MG63 (cell line): ENCODE data around the gene DENND4C. TPM values are rescaled to one million over a fixed set of nuclear protein-coding genes. Genes with fewer than 3 reads are reported as not detected.
"Not testable (repeated sequence)": the region's sequence is repeated elsewhere in the genome, so short reads cannot be mapped to it uniquely, and the experiment has no call there.

Source experiments
- DNase-seq: peaks from one replicate; pipeline ENCODE4 v3.0.0-alpha.2; 2020
- H3K27me3 ChIP-seq: fragments of 250-450 bp; sonication (Bioruptor Pico); 2 replicates; pipeline ENCODE4 v1.5.1; 2020; ENCODE audit warnings: mild to moderate bottlenecking, moderate library complexity
- H3K36me3 ChIP-seq: fragments of 250-450 bp; sonication (Bioruptor Pico); 2 replicates; pipeline ENCODE4 v1.5.1; 2020; ENCODE audit warnings: mild to moderate bottlenecking, moderate library complexity
- H3K4me3 ChIP-seq: fragments of 250-450 bp; sonication (Bioruptor Pico); 2 replicates; pipeline ENCODE4 v1.5.1; 2020; ENCODE audit warnings: mild to moderate bottlenecking, moderate library complexity
- H3K9me3 ChIP-seq: fragments of 250-450 bp; sonication (Bioruptor Pico); 2 replicates; pipeline ENCODE4 v1.5.1; 2020; ENCODE audit warnings: mild to moderate bottlenecking, moderate library complexity
- total RNA-seq: library from RNA; depleted of rRNA; stranded (reverse); fragments of >200 nt; shearing (Covaris generic); gene quantifications from 2 replicates; pipeline ENCODE4 v1.2.3, GENCODE V29; 2014; ENCODE audit warnings: low replicate concordance

Gene DENND4C
- total RNA-seq, 1 experiment from 2014 or later = 26.8 TPM

DNA sequence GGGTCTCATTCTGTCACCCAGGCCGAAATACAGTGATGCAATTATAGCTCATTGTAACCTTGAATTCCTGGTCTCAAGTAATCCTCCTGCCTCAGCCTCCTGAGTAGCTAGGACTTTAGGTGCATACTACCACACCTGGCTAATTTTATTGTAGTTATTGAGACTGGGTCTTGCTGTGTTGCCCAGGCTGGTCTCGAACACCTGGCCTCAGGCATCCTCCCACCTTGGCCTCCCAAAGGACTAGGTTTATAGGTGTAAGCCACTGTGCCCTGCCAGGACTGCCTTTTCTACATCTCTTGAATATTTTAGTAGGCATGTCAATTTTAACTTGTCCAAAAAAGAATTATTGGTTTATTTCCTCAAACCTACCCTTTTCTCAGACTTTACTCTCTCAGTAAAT is 16.9 kb downstream of the DENND4C start:
- H3K4me3 ChIP-seq = no peak overlapping the region
- no peak for DNase-seq
- no peaks in the 10 kb centered on the region for H3K27me3 ChIP-seq
- H3K36me3 ChIP-seq = no peaks in the 10 kb centered on the region
- no peaks in the 10 kb centered on the region for H3K9me3 ChIP-seq

DNA sequence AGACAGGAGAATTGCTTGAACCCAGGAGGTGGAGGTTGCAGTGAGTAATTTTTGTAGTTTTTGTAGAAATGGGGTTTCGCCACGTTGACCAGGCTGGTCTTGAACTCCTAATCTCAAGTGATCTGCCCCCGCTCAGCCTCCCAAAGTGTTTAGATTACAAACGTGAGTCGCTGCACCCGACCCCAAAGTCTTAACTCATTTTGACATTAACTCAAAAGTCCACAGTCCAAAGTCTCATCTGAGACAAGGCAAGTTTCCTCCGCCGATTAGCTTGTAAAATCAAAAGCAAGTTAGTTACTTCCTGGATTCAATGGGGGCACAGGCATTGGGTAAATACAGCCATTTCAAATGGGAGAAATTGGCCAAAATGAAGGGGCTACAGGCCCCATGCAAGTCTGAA is 19.9 kb downstream of the DENND4C start:
- H3K4me3 ChIP-seq, DNase-seq, H3K9me3 ChIP-seq, H3K36me3 ChIP-seq, H3K27me3 ChIP-seq: not testable (repeated sequence)

DNA sequence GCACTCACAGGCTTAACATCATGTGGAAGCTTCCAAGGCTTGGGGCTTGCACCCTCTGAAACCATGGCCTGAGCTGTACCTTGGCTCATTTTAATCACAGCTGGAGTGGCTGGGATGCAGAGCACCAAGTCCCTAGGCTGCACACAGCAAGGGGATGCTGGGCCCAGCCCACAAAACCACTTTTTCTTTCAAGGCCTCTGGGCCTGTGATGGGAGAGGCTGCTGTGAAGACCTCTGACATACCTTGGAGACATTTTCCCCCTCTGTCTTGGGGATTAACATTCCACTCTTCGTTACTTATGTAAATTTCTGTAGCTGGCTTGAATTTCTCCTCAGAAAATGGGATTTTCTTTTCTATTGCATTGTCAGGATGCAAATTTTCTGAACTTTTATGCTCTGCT is 20.7 kb downstream of the DENND4C start:
- not testable (repeated sequence) for H3K27me3 ChIP-seq, H3K36me3 ChIP-seq, H3K9me3 ChIP-seq, H3K4me3 ChIP-seq, DNase-seq

DNA sequence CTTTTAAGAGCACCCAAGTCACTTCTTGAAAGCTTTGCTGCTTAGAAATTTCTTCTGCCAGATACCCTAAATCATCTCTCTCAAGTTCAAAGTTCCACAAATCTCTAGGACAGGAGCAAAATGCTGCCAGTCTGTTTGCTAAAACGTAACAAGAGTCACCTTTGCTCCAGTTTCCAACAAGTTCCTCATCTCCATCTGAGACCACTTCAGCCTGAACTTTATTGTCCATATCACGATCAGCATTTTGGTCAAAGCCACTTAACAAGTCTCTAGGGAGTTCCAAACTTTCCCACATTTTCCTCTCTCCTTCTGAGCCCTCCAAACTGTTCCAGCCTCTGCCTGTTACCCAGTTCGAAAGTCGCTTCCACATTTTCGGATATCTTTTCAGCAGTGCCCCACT is 21.1 kb downstream of the DENND4C start:
- DNase-seq, H3K36me3 ChIP-seq, H3K4me3 ChIP-seq, H3K27me3 ChIP-seq, H3K9me3 ChIP-seq: not testable (repeated sequence)

DNA sequence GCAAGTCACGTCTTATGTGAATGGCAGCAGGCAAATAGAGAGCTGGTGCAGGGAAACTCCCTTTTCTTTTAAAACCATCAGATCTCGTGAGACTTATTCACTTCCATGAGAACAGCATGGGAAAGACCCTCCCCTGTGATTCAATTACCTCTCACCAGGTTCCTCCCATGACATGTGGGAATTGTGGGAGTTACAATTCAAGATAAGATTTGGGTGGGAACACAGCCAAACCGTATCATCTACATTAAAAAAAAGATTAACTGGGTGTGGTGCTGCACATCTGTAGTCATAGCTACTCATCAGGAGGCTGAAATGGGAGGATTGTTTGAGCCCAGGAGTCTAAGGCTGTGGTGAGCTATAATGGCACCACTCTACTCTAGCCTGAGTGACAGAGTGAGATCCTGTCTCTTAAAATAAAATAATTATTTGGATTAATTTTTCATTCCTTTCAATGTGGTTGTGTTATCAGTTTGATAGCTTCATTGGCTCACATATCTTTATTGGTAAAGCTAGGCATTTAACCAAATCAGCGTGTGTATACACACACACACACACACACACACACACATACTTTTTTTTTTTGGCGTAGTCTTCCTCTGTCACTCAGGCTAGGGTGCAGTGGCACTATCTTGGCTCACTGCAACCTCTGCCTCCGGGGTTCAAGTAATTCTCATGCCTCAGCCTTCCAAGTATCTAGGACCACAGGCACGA is 21.8 kb downstream of the DENND4C start:
- Histone ChIP-seq H3K27me3 (no peaks in the 10 kb centered on the region), H3K9me3 (no peaks in the 10 kb centered on the region), H3K36me3 (no peaks in the 10 kb centered on the region), H3K4me3 (no peak overlapping the region)
- no peak for DNase-seq

DNA sequence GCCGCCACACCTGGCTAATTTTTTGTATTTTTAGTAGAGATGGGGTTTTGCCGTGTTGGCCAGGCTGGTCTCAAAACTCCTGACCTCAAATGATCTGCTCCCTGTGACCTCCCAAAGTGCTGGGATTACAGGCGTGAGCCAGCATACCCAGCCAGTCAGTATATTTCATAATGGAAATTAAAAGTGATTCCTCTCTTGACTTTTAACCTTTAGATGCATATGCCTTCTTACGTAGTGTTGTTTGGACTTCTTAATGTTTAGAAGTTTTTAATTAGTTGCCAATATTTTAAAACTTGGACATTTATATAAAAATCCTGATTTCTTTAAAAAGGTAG is 22.4 kb downstream of the DENND4C start:
- H3K4me3 ChIP-seq = no peak overlapping the region
- no peaks in the 10 kb centered on the region for H3K27me3 ChIP-seq
- H3K9me3 ChIP-seq = no peaks in the 10 kb centered on the region
- no peaks in the 10 kb centered on the region for H3K36me3 ChIP-seq
- no peak for DNase-seq

DNA sequence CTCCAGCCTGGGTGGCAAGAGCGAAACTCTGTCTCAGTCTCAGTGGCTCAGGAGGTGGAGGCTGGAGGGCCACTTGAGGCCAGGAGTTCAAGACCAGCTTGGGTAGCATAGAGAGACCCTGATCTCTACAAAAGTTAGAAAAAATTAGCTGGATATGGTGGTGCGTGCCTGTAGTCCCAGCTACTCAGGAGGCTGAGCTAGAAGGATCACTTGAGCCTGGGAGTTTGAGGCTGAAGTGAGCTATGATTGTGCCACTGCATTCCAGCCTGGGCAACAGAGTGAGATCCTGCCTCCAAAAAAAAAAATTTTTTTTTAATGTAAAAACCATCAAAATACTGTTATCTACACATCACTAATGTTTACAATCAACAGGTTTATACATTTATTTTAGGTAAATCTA is 24.6 kb downstream of the DENND4C start:
- H3K9me3 ChIP-seq = no peaks in the 10 kb centered on the region
- no peaks in the 10 kb centered on the region for H3K36me3 ChIP-seq
- H3K4me3 ChIP-seq = no peak overlapping the region
- H3K27me3 ChIP-seq = no peaks in the 10 kb centered on the region
- no peak for DNase-seq

DNA sequence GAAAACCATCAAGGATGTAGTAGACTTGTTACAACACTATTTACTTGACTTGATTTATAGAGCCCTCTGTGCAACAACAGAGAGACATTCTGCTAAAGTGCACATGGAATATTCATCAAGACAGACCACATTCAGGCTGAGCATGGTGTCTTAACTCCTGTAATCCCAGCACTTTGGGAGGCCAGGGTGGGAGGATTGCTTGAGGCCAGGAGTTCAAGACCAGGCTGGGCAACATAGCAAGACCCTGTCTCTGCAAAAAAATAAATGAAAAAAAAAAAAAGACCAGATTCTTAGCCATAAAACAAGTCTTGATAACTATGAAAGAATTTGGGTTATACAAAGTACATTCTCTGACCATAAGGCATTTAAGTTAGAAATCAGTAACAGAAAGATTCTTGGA is 25.3 kb downstream of the DENND4C start:
- Histone ChIP-seq H3K4me3 (no peak overlapping the region), H3K9me3 (no peaks in the 10 kb centered on the region), H3K36me3 (no peaks in the 10 kb centered on the region), H3K27me3 (no peaks in the 10 kb centered on the region)
- no peak for DNase-seq

DNA sequence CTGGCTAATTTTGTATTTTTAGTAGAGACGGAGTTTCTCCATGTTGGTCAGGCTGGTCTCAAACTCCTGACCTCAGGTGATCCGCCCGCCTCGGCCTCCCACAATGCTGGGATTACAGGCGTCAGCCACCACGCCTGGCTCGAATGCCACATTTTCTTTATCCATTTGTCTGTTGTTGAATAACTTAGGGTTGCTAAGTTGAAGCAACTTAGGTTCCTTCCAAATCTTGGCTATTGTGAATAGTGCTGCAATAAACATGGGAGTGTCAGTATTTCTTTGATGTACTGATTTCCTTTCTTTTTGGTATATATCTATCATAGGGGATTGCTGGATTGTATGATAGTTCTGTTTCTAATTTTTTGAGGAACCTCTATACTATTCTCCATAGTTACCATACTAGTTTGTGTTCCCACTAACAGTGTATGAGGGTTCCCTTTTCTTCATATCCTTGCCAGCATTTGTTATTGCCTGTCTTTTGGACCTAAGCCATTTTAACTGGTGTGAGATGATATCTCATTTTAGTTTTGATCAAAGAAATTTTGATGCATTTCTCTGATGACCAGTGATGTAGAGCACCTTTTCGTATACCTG is 29.3 kb downstream of the DENND4C start:
- not testable (repeated sequence) for H3K9me3 ChIP-seq, DNase-seq, H3K27me3 ChIP-seq, H3K4me3 ChIP-seq, H3K36me3 ChIP-seq

DNA sequence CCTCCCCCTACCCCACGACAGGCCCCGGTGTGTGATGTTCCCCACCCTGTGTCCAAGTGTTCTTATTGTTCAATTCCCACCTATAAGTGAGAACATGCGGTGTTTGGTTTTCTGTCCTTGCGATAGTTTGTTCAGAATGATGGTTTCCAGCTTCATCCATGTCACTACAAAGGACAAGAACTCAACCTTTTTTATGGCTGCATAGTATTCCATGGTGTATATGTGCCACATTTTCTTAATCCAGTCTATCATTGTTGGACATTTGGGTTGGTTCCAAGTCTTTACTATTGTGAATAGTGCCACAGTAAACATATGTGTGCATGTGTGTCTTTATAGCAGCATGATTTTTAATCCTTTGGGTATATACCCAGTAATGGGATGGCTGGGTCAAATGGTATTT is 35.1 kb downstream of the DENND4C start:
- not testable (repeated sequence) for H3K9me3 ChIP-seq

DNA sequence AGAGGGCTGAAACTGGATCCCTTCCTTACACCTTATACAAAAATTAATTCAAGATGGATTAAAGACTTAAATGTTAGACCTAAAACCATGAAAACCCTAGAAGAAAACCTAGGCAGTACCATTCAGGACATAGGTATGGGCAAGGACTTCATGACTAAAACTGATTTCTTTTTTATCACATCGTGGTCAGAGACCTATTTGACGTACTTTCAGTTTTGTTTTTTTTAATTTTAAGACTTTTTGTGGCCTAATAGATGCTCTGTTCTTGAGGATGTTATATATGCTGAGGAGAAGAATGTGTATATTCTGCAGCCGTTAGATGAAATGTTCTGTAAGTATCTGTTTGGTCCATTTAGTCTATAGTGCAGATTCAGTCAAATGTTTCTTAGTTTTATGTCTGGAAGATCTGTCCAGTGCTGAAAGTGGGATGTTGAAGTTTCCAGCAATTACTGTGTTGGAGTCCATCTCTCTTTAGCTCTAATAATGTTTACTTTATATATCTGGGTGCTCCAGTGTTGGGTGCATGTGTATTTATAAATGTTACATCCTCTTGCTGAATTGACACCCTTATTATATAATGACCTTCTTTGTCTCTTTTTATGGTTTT is 36.4 kb downstream of the DENND4C start:
- DNase-seq, H3K27me3 ChIP-seq, H3K4me3 ChIP-seq, H3K9me3 ChIP-seq, H3K36me3 ChIP-seq: not testable (repeated sequence)

More for the DNA sequence above, 35.1 kb downstream of the DENND4C start:
- H3K27me3 ChIP-seq, H3K36me3 ChIP-seq, H3K4me3 ChIP-seq, DNase-seq: not testable (repeated sequence)

DNA sequence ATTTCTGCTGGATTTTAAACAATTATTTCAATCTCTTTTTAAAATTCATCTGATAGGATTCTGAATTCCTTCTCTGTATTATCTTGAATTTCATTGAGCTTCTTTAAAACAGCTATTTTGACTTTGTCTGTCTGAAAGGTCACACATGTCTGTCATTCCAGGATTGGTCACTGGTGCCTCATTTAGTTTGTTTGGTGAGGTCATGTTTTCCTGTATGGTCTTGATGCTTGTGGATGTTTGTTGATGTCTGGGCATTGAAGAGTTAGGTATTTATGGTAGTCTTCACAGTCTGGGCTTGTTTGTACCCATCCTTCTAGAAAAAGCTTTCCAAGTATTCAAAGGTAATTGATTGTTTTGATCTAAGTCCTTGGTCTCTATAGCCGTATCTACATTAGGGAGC is 39.1 kb downstream of the DENND4C start:
- H3K4me3 ChIP-seq = no peak overlapping the region
- H3K9me3 ChIP-seq = peaks cover 6% of the 10 kb centered on the region; the same call in 1 of the 2 replicates
- DNase-seq = no peak
- H3K27me3 ChIP-seq = no peaks in the 10 kb centered on the region
- H3K36me3 ChIP-seq = no peaks in the 10 kb centered on the region

DNA sequence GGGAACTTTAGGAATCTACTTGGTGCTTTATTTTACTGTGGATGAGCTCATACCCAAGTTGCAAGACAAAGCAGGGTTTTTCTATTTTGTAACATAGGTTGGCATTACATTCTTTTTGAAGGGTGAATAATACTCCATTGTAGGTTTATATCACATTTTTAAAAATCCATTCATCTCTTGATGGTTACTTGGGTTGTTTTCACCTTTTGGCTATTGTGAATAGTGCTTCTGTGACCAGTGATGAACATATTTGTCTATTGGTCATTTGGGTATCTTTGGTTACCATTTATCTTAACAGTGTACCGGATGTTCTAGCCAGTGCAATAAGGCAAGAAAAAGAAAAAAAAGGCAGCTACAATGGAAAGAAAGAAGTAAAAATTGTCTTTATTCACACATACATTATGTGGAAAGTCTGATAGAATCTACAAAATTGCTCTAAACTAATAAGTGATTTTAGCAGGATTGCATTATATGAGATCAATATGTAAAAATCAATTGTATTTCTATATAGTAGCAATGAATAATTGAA is 40.0 kb downstream of the DENND4C start:
- H3K27me3 ChIP-seq = no peaks in the 10 kb centered on the region
- no peak overlapping the region for H3K4me3 ChIP-seq
- no peaks in the 10 kb centered on the region for H3K36me3 ChIP-seq
- no peak for DNase-seq
- peaks cover 6% of the 10 kb centered on the region; the same call in 1 of the 2 replicates for H3K9me3 ChIP-seq

DNA sequence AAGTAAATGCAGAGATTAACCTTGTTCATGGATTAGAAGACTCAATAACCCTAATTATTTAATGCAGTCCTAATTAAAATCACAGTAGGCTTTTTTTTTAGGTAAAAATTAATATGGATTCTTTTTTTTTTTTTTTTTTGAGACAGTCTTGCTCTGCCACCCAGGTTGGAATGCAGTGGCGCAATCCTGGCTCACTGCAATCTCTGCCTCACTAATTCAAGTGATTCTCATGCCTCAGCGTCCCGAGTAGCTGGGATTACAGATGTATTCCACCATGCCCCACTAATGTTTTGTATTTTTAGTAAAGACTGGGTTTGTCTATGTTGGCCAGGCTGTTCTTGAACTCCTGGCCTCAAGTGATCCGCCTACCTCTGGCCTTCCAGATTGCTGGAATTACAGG is 40.6 kb downstream of the DENND4C start:
- DNase-seq = no peak
- H3K9me3 ChIP-seq = peaks cover 3% of the 10 kb centered on the region; the same call in 1 of the 2 replicates
- no peak overlapping the region for H3K4me3 ChIP-seq
- H3K36me3 ChIP-seq = no peaks in the 10 kb centered on the region
- no peaks in the 10 kb centered on the region for H3K27me3 ChIP-seq

DNA sequence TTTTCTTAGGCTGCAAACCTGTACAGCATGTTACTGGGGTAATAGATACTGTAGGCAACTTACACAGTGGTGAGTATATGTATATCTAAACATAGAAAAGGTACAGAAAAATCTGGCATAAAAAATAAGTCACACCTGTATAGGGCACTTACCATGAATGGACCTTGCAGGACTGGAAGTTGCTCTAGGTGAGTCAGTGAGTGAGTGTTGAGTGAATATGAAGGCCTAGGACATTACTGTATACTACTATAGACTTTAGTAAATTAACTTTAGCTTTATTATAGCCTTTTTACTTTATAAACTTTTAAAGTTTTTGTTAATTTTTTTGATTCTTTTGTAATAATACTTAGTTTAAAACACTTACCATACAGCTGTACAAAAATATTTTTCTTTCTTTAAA is 51.3 kb downstream of the DENND4C start:
- Histone ChIP-seq H3K27me3 (no peaks in the 10 kb centered on the region), H3K36me3 (peaks cover 2% of the 10 kb centered on the region; the same call in 1 of the 2 replicates), H3K4me3 (no peak overlapping the region), H3K9me3 (no peaks in the 10 kb centered on the region)
- no peak for DNase-seq

DNA sequence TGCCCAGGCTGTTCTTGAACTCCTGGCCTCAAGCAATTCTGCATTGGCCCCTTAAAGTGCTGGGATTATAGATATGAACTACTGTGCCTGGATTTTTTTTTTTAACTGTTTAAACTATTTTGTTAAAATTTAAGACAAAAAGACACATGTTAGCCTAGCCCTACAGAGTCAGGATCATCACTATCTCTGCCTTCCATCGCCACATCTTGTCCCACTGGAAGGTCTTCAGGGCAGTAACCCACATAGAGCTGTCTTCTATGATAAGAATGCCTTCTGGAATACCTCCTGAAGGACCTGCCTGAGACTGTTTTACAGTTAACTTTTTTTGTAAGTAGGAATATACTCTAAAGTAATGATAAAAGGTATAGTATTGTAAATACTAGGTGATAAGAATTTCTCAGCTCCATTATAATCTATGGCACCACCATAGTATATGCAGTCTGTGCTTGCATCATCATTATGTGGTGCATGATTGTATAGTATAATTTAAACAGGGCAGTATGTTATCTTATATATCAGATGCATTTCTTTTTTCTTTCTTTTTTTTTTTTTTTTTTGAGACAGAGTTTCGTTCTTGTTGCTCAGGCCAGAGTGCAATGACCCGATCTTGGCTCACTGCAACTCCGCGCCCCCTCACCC is 52.7 kb downstream of the DENND4C start:
- DNase-seq = no peak
- Histone ChIP-seq H3K4me3 (no peak overlapping the region), H3K9me3 (no peaks in the 10 kb centered on the region), H3K27me3 (no peaks in the 10 kb centered on the region), H3K36me3 (peaks cover 2% of the 10 kb centered on the region; the same call in 1 of the 2 replicates)

DNA sequence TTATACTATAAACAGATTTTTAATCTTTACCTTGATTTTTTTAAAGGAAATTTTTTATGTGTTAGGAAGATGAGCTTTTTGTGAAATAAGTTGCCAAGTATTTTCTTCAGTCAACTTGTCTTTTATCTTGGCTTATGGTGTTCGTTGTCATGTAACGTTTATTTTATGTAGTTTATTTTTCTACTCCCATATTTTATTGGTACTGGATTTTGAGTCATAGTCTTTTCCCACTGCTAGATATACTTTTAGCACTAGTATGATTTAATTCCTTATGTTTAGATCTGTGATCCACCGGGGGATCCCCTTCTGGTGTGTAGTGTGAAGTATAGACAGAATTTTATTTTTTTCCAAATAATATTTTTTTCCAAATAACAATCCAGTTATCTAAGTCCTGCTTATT is 54.2 kb downstream of the DENND4C start:
- peaks cover 4% of the 10 kb centered on the region; the same call in 1 of the 2 replicates for H3K36me3 ChIP-seq
- H3K27me3 ChIP-seq = no peaks in the 10 kb centered on the region
- no peak overlapping the region for H3K4me3 ChIP-seq
- DNase-seq = no peak
- H3K9me3 ChIP-seq = no peaks in the 10 kb centered on the region
